ENCODE measurements around the gene SMIM5. TPM values are rescaled to one million over a fixed set of nuclear protein-coding genes. Genes with fewer than 3 reads are reported as not detected.

The SMIM5 gene
- total RNA-seq, 1 donor from 2014 or later, result 15.8 TPM

DNA sequence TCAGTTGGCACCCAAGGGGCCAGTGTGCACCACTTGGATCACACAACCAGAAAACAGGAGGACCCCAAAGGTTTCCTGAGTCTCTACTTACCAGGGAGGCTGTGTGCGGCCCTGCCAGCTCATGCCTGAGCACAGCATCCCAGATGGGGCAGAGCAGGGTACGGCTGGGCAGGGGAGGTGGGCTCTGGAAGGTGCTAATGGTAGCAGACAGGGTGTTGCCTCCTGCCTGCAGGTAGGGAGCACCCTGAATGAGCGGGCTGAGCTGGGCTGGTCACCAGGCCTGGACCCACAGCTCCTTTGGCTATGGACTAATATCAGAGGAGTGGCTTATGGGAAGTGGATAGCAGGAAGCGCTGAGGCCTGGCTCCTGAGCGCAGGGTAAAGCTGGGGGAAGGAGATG is 19.1 kb downstream of the SMIM5 start:
- DNase-seq (no peak), ATAC-seq (no peak)
- intact Hi-C loops (cut with micrococcal nuclease), result no loop called here

DNA sequence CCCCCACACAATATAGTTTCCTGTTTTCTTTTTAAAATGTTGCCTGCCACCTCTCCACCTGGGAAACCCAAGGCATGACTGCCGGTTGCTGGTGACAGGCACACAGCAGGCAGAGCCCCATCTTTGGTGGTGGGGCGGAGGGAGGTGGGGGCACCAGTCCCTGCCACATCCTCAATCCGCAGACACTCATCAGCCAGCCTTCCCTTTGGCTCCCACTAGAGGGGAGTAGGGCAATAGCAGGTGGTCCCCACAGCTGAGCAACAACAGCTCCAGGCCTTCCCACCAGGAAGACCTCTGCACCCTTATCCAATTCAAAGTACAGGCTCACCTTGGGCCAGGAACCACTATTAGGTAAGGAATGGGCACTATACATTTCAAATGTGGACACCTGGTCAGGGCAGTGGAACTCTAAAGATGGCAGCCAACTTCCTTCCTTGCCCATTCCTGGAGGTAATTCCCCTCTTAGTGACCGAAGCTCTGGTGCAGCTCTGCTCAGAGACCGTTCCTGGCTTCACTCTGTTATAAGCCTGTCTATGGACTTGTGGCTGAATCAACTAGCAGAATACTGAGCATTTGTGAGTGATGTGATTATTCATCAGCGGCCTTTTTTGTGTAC is 19.8 kb downstream of the SMIM5 start:
- intact Hi-C loops (cut with micrococcal nuclease), result no loop called here
- ATAC-seq (peak; percentile 76), DNase-seq (no peak)

DNA sequence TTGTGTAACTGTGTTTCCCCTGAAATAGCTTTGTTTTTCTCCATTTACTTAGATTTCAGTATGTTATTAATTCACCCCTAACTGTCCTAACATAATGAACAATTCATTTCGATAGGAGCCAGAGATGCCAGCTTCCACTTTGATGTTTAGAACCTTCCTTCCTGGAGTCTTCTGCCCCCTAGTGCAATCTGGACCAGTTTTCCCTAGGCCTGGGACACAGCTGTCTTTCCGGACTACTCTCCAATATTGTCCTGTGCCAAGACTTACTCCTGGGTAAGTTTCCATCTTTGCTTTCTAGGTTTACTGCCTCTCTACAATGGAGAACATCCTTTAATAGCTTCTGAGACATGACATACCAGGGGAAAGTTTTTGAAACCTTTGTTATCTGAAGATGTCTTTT is 20.9 kb downstream of the SMIM5 start:
- DNase-seq (no peak), ATAC-seq (peak; percentile 38)
- intact Hi-C loops (cut with micrococcal nuclease), result no loop called here

DNA sequence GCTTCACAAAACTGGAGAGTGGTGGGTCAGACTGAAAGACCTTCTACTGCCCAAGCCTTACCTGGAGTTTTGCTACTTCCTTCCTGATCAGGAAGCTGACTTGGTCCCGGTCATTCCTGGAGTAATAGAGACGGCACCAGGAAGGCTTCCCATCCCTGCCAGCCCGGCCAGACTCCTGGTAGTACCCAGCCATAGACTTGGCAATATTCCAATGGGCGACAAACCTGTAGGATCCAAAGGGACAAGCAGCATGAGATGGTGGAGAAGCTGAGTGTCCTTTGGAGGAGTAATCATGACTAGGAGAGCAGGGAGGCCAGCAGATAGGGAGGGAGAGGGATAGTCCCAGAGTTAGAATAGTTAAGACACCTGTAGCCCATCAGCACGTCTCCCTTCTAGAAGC is 25.0 kb downstream of the SMIM5 start:
- intact Hi-C loops (cut with micrococcal nuclease), result no loop called here
- ATAC-seq (no peak), DNase-seq (no peak)

DNA sequence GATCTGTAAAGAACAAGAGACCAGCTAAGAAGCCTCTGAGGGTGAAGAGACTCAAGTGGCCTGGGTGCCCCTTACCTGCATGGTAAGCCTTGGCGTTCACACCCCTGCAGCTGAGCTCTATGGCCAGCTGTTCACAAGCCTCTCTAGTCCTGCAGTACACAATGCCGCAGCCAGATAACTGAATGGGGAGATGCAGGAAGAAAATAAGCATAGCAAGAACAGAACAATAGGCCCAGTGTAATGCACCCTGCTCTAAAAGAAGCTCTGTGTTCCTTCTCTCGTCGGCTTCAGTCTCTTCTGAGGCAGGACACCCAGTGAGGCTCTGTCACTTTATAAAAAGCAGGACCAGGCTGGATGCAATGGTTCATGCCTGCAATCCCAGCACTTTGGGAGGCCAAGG is 28.3 kb downstream of the SMIM5 start:
- no peak for DNase-seq
- intact Hi-C loops (cut with micrococcal nuclease), result no loop called here
- ATAC-seq, result no peak

DNA sequence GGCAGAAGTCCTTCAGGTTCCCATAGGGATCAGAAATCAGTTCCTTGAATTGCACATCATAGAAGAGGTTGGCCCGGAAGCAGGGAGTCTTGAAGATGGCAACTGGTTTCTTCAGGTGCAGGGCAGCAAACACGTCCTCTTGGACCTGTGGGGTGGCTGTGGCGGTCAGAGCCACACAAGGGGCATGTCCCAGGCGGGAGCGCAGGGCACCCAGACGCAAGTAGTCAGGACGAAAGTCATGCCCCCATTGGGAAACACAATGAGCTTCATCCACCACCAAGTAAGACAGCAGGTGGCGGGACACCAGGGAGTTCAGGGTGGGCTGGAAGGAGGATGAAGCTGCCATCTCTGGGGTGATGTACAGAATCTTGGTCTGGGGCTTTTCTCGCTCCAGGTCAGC is 29.3 kb downstream of the SMIM5 start:
- no peak for ATAC-seq

DNA sequence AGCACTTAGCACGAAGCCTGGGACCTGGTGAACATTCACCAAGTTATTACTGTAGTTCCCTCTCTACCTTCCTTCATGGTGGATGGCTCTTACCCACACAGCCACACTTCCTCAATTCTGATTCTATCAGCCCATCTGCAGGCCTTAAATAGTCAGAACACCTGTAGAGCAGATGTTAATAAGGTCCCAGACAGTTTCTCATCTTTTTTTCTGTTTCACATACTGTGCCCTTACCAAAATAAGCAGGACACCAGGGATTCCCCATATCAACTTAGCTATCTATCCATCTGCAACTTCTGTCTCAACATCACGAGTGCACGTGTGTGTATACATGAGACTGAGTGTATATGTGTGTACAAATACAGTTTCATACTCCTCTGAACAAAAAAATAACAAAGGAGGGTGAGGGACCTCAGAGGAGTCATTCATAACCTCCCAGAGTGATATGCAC is 30.9 kb downstream of the SMIM5 start:
- DNase-seq (no peak), ATAC-seq (no peak)
- intact Hi-C loops (cut with micrococcal nuclease), result no loop called here

More for the DNA sequence above, 29.3 kb downstream of the SMIM5 start:
- intact Hi-C loops (cut with micrococcal nuclease), result no loop called here
- DNase-seq, result no peak

DNA sequence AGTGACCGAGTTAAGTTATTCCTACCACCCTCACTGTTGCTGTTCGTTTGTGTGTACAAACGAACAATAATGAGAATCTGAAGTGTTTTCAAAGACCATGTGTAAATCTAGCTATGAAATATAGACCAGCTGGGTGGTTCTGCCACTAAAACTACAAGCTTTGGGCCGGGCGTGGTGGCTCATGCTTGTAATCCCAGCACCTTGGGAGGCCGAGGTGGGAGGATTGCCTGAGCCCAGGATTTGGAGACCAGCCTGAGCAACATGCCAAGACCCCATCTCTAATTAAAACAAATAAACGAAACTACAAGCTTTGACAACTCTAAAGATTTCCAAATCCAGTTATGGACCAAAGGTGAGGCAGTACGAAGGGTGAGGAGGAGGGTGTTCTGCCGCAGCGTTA is 32.7 kb downstream of the SMIM5 start:
- no peak for ATAC-seq
- DNase-seq, result no peak
- intact Hi-C loops (cut with micrococcal nuclease), result no loop called here

DNA sequence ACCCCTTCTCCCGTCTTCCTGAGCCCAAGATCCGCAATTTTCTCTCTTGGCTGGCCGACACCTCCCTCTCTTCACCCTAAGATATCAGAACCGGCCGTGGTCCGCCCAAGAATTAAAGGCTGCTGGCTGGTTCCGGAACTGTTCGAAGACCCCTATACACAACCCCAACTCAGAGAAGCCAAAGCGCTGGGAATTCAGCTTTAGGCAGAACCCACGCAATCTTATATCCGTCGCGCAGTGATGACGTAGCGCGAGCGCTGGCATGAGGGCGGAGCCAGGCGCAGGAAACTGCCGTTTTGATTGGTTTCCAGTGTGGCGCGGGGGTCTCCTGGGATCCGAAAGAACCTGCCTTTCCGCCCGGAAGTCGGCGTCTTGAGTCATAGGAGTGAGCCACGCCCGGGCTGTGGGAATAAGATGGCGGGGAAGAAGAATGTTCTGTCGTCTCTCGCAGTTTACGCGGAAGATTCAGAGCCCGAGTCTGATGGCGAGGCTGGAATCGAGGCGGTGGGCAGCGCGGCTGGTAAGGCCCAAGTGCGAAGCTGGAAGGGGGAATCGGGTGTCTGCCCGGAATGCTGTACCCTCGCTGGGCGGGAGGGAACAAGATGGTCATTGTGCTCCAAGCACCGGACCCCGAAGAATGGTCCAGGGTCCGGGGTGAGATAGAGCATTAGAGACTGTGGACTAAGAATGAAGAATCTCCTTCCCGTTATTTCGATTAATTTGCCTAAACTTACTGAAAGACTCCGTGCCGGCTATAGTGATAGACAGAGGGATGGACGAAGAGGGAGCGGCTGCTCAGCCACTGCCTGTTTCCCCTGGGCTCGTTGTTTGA is 33.9 kb downstream of the SMIM5 start, which contains the start of the genes RECQL5 and SAP30BP:
TSS of gene RECQL5 (minus strand) at position 196 of the 832 bp plus-strand sequence. CDS start 597 bp downstream, outside the sequence.
TSS of gene SAP30BP (plus strand) at position 380 of the 832 bp plus-strand sequence. CDS start at position 415, 35 bp downstream.
- intact Hi-C loops (cut with micrococcal nuclease), result no loop called here
- DNase-seq, result peak; percentile 98
- peak; percentile 100 for ATAC-seq

DNA sequence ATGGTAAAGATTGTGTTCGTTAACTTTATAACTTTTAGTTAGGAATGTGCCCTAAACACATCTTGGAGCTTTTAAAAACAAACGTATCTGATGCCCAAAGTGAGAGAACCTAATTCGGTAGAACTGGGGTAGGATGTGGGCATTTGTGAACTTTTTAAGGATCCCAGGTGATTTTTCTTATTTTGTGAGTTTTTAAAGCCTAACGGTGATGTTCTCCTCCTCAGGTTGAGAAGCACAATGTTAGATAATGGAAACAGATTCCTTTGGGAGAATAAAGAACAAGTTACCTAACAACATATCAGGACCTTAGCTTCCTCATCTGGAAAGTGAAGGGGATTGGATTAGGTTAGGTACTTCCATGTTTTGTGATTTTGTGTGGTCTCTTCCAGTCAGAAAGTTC is 34.6 kb downstream of the SMIM5 start:
- DNase-seq, result no peak
- no peak for ATAC-seq
- intact Hi-C loops (cut with micrococcal nuclease), result no loop called here

DNA sequence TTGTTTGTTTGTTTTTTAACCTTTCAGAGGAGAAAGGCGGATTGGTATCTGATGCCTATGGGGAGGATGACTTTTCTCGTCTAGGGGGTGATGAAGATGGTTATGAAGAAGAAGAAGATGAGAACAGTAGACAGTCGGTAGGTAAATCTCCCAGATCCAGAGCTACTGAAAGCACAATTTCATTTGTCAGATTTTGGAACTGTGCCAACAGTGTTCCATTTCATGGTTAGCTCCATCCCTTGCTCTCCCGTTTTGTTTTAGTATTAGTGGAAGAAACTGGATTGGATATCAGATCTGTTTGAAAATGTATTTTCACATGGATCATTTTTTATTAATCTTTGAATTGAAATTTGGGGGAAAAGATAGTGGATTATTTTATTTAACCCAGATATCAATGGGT is 35.3 kb downstream of the SMIM5 start:
- intact Hi-C loops (cut with micrococcal nuclease), result no loop called here
- no peak for DNase-seq
- no peak for ATAC-seq

DNA sequence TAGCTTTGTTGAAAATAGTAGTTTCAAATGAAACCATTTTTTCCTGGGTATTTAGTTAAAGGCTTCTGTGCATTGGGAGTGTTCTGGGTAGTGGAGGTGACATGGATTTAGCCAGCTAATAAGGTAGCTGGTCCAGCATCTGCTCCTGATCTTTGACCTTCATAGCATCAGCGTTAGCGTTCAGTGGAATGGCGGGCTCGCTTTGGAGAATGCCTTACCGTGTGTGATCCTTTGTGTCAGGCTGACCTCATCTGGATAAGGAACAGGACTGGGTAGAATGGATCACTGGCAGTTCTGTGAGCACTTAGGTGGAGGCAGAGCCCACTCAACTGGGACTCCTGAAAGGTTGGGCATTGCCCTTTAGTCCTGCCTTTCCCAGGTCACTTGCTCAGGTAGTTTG is 37.6 kb downstream of the SMIM5 start:
- ATAC-seq (no peak), DNase-seq (no peak)
- intact Hi-C loops (cut with micrococcal nuclease), result loop anchor here (5.0 kb wide), 1 partner anchor 81 kb away; no protein-coding TSS in a partner anchor

DNA sequence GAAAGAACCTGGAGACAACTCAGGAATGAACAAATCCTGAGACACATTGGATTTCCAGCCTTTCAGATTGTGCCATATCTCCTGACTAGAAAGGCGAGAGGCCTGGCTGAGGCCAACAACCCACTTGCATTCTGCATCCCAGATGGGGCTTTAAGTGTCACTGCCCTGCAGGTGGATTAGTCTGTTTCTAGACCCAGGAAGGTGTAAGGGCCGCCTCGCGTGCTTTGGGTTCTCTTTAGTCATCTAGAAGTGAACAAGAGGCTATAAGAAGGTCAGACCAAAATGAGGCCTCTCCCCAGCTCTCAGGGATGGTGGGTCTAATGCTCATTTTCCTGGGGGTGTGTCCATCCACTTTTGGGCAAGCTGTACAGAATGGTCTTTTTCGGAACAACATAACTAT is 38.8 kb downstream of the SMIM5 start:
- intact Hi-C loops (cut with micrococcal nuclease), result loop anchor here (5.0 kb wide), 1 partner anchor 80 kb away; no protein-coding TSS in a partner anchor
- ATAC-seq, result no peak
- no peak for DNase-seq

DNA sequence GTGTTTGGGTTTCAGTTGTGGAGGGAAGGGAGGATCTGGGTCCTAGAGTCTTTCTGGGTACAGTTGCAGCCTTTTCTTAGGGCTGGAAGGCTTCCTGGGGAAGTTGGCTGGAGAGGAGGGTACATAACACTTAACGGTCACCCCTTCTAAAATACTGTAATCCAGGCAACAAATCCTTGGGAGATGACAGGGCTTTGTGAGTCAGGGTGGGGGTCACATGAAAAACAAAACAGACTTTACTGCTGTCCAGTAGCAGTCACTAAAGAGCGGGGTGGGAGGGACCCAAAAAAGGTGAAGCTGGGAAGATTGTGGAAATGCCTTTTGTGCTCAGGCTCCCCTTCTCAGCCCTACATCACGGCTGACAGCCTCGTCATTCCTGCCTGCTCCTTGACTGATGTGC is 40.3 kb downstream of the SMIM5 start:
- DNase-seq (no peak), ATAC-seq (no peak)
- intact Hi-C loops (cut with micrococcal nuclease), result loop anchor here (5.0 kb wide), 1 partner anchor 79 kb away; no protein-coding TSS in a partner anchor

DNA sequence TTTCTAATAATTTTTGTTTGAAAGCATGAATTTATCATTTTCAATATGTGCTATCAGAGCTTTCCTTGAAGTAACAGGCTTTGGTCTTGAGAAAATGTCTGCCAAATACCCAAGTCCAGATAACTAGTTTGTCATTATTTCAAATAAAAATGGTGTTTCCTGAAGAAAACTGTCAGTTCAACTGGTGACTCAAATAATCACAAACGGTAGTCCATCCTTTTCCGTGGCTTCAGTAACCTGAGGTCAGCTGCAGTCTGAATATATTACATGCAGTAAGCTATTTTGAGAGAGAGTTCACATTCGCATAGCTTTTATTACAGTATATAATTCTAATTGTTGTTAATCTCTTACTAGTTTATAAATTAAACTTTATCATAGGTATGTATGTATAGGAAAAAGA is 43.2 kb downstream of the SMIM5 start:
- intact Hi-C loops (cut with micrococcal nuclease), result no loop called here
- ATAC-seq (no peak), DNase-seq (no peak)

DNA sequence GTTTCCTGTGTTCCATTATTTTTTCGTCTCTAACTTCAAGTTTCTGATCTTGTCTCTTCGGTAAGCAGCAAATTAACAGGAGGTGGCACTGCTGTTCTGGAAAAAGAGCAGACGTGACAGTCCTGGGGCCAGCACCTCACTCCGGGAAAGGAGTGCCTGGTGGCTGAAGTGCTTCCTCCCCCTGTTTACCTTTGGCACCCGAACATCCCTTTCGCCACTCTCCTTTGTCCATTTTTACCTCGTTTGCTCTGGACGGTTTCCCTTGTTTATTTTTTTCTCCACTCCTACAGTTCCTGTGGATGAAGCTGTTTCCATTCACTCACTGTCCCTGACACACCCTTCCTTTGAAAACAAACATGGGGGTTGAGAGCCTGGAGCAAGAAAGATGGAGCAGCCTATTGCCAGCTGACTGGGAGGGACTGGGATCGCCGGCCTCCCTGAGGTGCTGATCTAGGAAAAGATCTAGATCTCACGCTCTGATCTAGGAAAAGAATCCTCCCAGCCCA is 46.5 kb downstream of the SMIM5 start:
- intact Hi-C loops (cut with micrococcal nuclease), result loop anchor here (5.0 kb wide), 1 partner anchor 68 kb away; no protein-coding TSS in a partner anchor
- ATAC-seq, result peak; percentile 74
- peak; percentile 47 for DNase-seq

DNA sequence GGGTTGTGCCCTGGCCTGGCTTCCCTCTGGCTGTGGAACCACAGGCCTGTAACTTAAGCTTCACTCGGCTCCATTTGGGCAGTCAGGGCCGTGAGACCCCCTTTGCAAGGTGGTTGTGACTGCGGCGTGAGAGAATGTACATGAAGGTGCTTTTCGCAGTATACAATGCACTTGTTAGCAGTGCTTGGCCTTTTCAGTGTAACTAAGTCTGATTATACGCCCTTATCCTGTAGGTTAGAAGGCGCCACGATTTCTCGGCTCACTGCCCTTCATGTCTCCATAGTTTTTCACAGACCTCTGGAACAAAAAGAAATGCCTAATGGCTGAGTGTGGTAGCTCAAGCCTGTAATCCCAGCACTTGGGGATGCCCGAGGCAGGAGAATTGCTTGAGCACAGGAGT is 47.2 kb downstream of the SMIM5 start:
- intact Hi-C loops (cut with micrococcal nuclease), result loop anchor here (5.0 kb wide), 1 partner anchor 67 kb away; no protein-coding TSS in a partner anchor
- ATAC-seq, result no peak

DNA sequence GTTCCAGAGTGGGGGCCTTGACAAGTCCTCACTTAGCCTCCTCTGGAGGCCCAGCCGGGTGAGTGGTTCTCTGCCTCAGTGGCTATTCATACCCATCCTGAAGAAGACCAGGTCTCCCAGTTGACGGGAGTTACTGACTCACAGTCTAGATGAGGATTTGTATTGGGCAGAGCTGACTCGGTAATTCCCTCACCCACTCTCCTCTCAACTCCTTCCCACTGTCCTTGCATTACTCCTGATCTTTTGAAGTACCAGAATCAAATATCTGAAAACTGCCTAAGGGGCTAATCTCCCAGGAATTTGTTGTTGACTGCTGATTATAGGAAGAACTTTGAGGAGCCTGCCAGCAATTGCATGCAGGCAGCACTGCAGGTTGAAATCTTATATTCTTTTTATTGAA is 48.1 kb downstream of the SMIM5 start:
- intact Hi-C loops (cut with micrococcal nuclease), result loop anchor here (5.0 kb wide), 1 partner anchor 66 kb away; no protein-coding TSS in a partner anchor
- DNase-seq (no peak), ATAC-seq (no peak)

More for the DNA sequence above, 47.2 kb downstream of the SMIM5 start:
- DNase-seq, result no peak

DNA sequence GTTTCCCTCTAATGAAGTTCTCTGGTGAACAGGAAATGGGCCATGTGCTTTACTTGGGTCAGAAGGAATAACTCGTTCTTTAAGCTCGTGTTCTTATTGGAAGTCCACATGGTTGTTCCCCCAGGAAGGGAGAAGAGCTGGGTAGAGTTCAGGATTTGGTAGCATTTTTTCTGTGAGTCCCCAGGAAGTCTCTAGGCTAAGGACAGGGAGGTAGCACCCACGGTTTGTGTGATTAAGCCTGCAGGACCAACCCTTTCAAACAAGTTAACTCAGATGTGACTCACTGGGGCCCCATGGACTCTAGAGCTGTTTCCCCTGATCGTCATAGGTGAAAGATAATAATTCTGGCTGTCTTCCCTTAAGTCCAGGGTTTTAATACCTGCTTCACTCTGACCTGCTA is 50.3 kb downstream of the SMIM5 start:
- DNase-seq (no peak), ATAC-seq (no peak)
- intact Hi-C loops (cut with micrococcal nuclease), result loop anchor here (5.0 kb wide), 1 partner anchor 64 kb away; no protein-coding TSS in a partner anchor

DNA sequence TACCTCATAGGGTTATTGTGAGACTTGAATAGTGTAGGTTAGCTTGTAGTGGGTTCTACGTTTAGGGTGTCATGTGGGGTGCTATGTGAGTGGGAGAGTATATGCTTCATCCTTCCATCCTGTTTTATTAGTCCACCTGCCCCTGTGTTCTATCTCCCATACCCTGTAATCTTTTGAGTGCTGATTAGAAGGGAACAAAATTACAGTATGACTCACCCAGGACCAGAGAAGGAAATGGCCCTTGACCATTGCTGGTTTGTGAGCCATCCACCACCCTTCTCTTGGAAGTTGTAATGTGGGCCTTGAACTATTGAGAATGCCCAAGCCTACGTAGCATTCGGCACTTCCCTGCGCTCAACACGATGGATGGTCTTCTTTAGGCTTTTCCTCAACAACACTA is 51.0 kb downstream of the SMIM5 start:
- intact Hi-C loops (cut with micrococcal nuclease), result loop anchor here (5.0 kb wide), 1 partner anchor 63 kb away; no protein-coding TSS in a partner anchor
- DNase-seq (no peak), ATAC-seq (peak; percentile 31)
